Left kidney (tissue), 2 donors: ENCODE data around the gene MUC5AC. TPM values are rescaled to one million over a fixed set of nuclear protein-coding genes. Genes with fewer than 3 reads are reported as not detected.
A peak's percentile ranks its signal among the peaks of the same experiment; 100 is the strongest.

Source experiments
- DNase-seq: peaks from one replicate; pipeline ENCODE4 v3.0.0-alpha.2; 2013
- polyA plus RNA-seq: library from polyadenylated mRNA; unstranded; fragments of 120-200 nt; gene quantifications from one replicate; pipeline ENCODE4 v1.2.1, GENCODE V29; 2013; ENCODE audit not compliant: insufficient read length

The MUC5AC gene
- polyA plus RNA-seq, 1 donor = 0.03 TPM

GRCh38 chr11:1121813-1122663 is 35.7 kb upstream of the MUC5AC start:
- DNase-seq = no peak

GRCh38 chr11:1122664-1123002 is 35.1 kb upstream of the MUC5AC start:
- DNase-seq = no peak

- DNase-seq = no peak
Measured at GRCh38 chr11:1123970-1124369, 33.8 kb upstream of the MUC5AC start.

GRCh38 chr11:1125803-1126202 is 31.9 kb upstream of the MUC5AC start:
- no peak for DNase-seq

- DNase-seq = no peak
Measured at GRCh38 chr11:1126491-1126926, 31.2 kb upstream of the MUC5AC start.

- DNase-seq = no peak
Measured at GRCh38 chr11:1126935-1127663, 30.7 kb upstream of the MUC5AC start.

- no peak for DNase-seq
Measured at GRCh38 chr11:1127664-1128162, 30.0 kb upstream of the MUC5AC start.

- DNase-seq = no peak
Measured at GRCh38 chr11:1128311-1129142, 29.2 kb upstream of the MUC5AC start.

GRCh38 chr11:1129143-1129610 is 28.6 kb upstream of the MUC5AC start:
- no peak for DNase-seq

- no peak for DNase-seq
Measured at GRCh38 chr11:1129611-1130160, 28.1 kb upstream of the MUC5AC start.

- no peak for DNase-seq
Measured at GRCh38 chr11:1130276-1131032, 27.3 kb upstream of the MUC5AC start.

- no peak for DNase-seq
Measured at GRCh38 chr11:1131033-1131911, 26.5 kb upstream of the MUC5AC start.

GRCh38 chr11:1134848-1135445 is 22.8 kb upstream of the MUC5AC start:
- no peak for DNase-seq

GRCh38 chr11:1138097-1138496 is 19.7 kb upstream of the MUC5AC start:
- no peak for DNase-seq

GRCh38 chr11:1139441-1140083 is 18.2 kb upstream of the MUC5AC start:
- peak; percentile 35 for DNase-seq

GRCh38 chr11:1140642-1141490 is 16.9 kb upstream of the MUC5AC start:
- no peak for DNase-seq

- DNase-seq = no peak
Measured at GRCh38 chr11:1146365-1146764, 11.4 kb upstream of the MUC5AC start.

GRCh38 chr11:1147792-1148191 is 10.0 kb upstream of the MUC5AC start:
- DNase-seq = no peak
